LHCN-M2 (cell line): ENCODE measurements around the gene CLNK. TPM values are rescaled to one million over a fixed set of nuclear protein-coding genes. Genes with fewer than 3 reads are reported as not detected.

Experiments
- DNase-seq: peaks from one replicate; pipeline ENCODE4 v3.0.0-alpha.2; 2012; ENCODE audit warnings: low read depth
- total RNA-seq: library from RNA; depleted of rRNA; stranded (reverse); fragments of >200 nt; gene quantifications from 2 replicates; pipeline ENCODE4 v1.2.3, GENCODE V29; 2014; rRNA removed

CLNK gene
- total RNA-seq, 1 experiment from 2014 or later: not detected

- no peak for DNase-seq
Observed at GRCh38 chr4:10458177-10458576, 226.4 kb downstream of the CLNK start.

- DNase-seq: peak; percentile 22
Observed at GRCh38 chr4:10457255-10457801, 227.2 kb downstream of the CLNK start, which contains the start of gene ZNF518B. ZNF518B (minus strand) TSS chr4:10457426; CDS start chr4:10446328, 11,098 bp downstream.

- DNase-seq: peak; percentile 4
Observed at GRCh38 chr4:10456595-10457254, 227.8 kb downstream of the CLNK start.

- no peak for DNase-seq
Observed at GRCh38 chr4:10456260-10456594, 228.3 kb downstream of the CLNK start.

GRCh38 chr4:10455133-10455532, 229.4 kb downstream of the CLNK start:
- DNase-seq: no peak

GRCh38 chr4:10454726-10455125, 229.8 kb downstream of the CLNK start:
- DNase-seq: no peak

- no peak for DNase-seq
Observed at GRCh38 chr4:10454121-10454520, 230.4 kb downstream of the CLNK start.

- DNase-seq: no peak
Observed at GRCh38 chr4:10448991-10449390, 235.6 kb downstream of the CLNK start.

GRCh38 chr4:10442976-10443375, 241.6 kb downstream of the CLNK start:
- DNase-seq: peak; percentile 8

GRCh38 chr4:10441512-10441911, 243.1 kb downstream of the CLNK start:
- DNase-seq: no peak

GRCh38 chr4:10438924-10439323, 245.6 kb downstream of the CLNK start:
- DNase-seq: no peak

GRCh38 chr4:10437735-10438134, 246.8 kb downstream of the CLNK start:
- no peak for DNase-seq

Other genes with a start within 250 kb of the CLNK start
- 6.1 TPM in 2 replicates for gene ZNF518B, start 227.3 kb downstream of the CLNK start, total RNA-seq